Gastroesophageal sphincter (tissue), 4 donors: ENCODE measurements around the gene SLC6A3. TPM values are rescaled to one million over a fixed set of nuclear protein-coding genes. Genes with fewer than 3 reads are reported as not detected.

Experiments
- ATAC-seq: fragments of 150-250 bp; one replicate; pipeline ENCODE4 v1.9.1; 2016; ENCODE audit warnings: mild to moderate bottlenecking, moderate library complexity
- H3K27ac ChIP-seq, 4 donors: fragments of 200-600 bp; sonication (generic) in 3 of 4; 1 replicate in 3 of 4; 2 replicates in 1 of 4; pipeline ENCODE4 v1.5.1; 2016 to 2019
- H3K27me3 ChIP-seq: fragments of 200-600 bp; sonication (generic); one replicate; pipeline ENCODE4 v1.5.1; 2019
- H3K36me3 ChIP-seq, 2 donors: fragments of 200-600 bp; sonication (generic); one replicate each; pipeline ENCODE4 v1.5.1; 2019; ENCODE audit warnings: control low read depth in 1 of 2
- H3K4me1 ChIP-seq, 3 donors: fragments of 200-600 bp; sonication (generic); 1 replicate in 2 of 3; 2 replicates in 1 of 3; pipeline ENCODE4 v1.5.1; 2016 to 2019; ENCODE audit warnings: control low read depth in 2 of 3
- H3K4me3 ChIP-seq, 2 donors: fragments of 200-600 bp; sonication (generic); one replicate each; pipeline ENCODE4 v1.5.1; 2019; ENCODE audit warnings: mild to moderate bottlenecking in 1 of 2, moderate library complexity in 1 of 2
- H3K9me3 ChIP-seq, 3 donors: fragments of 200-600 bp; sonication (generic); one replicate each; pipeline ENCODE4 v1.5.1; 2017 to 2019; ENCODE audit warnings: control low read depth in 2 of 3
- EP300 ChIP-seq: sonication (generic); formaldehyde crosslinking; IDR thresholded peaks from one replicate; pipeline ENCODE4 v1.6.1; 2017; ENCODE audit warnings: antibody characterized with exemption, mild to moderate bottlenecking
- POLR2A ChIP-seq, 2 donors: fragments of 450-650 bp; IDR thresholded peaks; one replicate each; pipeline ENCODE4 v1.6.1; 2017; ENCODE audit warnings: antibody characterized with exemption in 2 of 2, mild to moderate bottlenecking in 2 of 2, moderate library complexity in 1 of 2
- POLR2AphosphoS5 ChIP-seq: sonication (generic); formaldehyde crosslinking; IDR thresholded peaks from one replicate; pipeline ENCODE4 v1.6.1; 2017; ENCODE audit warnings: antibody characterized with exemption
- WGBS, 2 donors: methylation state at CpG; one replicate each; pipeline ENCODE4 v1.1.5; 2018; ENCODE audit warnings: low coverage in 1 of 2; 5-methylcytosine and 5-hydroxymethylcytosine counted together
- total RNA-seq, 4 donors: library from RNA; depleted of rRNA; stranded (reverse); fragments of >200 nt; gene quantifications; one replicate each; pipeline ENCODE4 v1.1.0, GENCODE V29; 2016
- TF ChIP-seq, protein P1 (sequence below), 4 experiments: fragments of 200-600 bp in 2 of 4; fragments of 450-650 bp in 2 of 4; sonication (generic) in 1 of 4; IDR thresholded peaks; one replicate each; pipeline ENCODE4 v1.5.1; 2017 to 2019; ENCODE audit warnings: antibody characterized with exemption in 4 of 4, mild to moderate bottlenecking in 2 of 4, moderate library complexity in 2 of 4

Gene SLC6A3
- total RNA-seq, 4 donors from 2014 or later, result not detected

DNA sequence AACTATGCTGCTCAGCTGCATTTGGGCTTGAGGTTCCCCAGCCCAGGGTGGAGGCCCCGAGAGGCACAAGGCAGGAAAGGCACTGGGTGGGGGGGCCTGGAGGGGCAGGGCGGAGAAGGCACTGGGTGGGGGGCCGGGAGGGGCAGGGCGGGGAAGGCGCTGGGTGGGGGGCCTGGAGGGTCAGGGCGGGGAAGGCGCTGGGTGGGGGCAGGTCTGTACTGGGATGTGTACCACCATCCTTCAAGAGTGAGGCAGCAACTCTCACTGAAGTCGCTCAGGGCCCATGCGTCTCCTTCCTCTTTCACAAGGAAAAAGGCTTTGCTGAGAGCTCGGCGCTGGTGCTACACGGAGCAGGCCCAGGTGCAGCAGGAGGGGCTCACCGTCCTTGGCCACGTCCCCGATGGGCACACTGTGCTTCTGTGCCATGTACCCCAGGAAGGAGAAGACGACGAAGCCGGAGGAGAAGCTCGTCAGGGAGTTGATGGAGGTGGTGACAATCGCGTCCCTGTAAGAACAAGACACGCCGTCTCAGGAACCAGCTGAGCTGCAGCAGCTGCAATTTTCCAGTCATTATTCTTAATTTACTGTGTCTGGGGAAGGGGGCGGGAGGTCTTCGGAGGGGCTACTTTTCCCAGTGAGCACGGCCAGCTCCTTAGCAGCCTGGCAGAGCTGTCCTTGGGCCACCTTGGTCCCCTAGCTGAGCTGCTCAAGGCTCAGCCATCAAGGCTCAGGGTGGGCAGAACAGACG, 30.8 kb downstream of the SLC6A3 start:
- H3K27me3 ChIP-seq, result peaks cover 58% of the 10 kb centered on the region
- H3K4me3 ChIP-seq, result no peak overlapping the region
- H3K9me3 ChIP-seq, result no peaks in the 10 kb centered on the region
- no peaks in the 10 kb centered on the region for H3K36me3 ChIP-seq
- no peaks in the 10 kb centered on the region for H3K4me1 ChIP-seq
- no peak for ATAC-seq
- TF ChIP-seq POLR2AphosphoS5 (no peak), EP300 (no peak), POLR2A (IDR thresholded peaks at IDR 0.05) (no peak)
- TF ChIP-seq, protein P1, sequence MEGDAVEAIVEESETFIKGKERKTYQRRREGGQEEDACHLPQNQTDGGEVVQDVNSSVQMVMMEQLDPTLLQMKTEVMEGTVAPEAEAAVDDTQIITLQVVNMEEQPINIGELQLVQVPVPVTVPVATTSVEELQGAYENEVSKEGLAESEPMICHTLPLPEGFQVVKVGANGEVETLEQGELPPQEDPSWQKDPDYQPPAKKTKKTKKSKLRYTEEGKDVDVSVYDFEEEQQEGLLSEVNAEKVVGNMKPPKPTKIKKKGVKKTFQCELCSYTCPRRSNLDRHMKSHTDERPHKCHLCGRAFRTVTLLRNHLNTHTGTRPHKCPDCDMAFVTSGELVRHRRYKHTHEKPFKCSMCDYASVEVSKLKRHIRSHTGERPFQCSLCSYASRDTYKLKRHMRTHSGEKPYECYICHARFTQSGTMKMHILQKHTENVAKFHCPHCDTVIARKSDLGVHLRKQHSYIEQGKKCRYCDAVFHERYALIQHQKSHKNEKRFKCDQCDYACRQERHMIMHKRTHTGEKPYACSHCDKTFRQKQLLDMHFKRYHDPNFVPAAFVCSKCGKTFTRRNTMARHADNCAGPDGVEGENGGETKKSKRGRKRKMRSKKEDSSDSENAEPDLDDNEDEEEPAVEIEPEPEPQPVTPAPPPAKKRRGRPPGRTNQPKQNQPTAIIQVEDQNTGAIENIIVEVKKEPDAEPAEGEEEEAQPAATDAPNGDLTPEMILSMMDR (IDR thresholded peaks at IDR 0.05), result no peak
- no peak overlapping the region for H3K27ac ChIP-seq
- 40% methylated on average over 1 to 8 of the region's 27 CpGs for WGBS, 2 donors

GRCh38 chr5:1413611-1414241, 31.5 kb downstream of the SLC6A3 start:
- WGBS, 2 donors, result 63 to 80% methylated on average over 2 to 5 of the region's 23 CpGs
- H3K27me3 ChIP-seq, result peaks cover 65% of the 10 kb centered on the region
- TF ChIP-seq EP300 (no peak), POLR2AphosphoS5 (no peak), POLR2A (IDR thresholded peaks at IDR 0.05) (no peak)
- TF ChIP-seq, protein P1 (IDR thresholded peaks at IDR 0.05), result no peak
- H3K9me3 ChIP-seq, result no peaks in the 10 kb centered on the region
- no peak overlapping the region for H3K27ac ChIP-seq
- no peak overlapping the region for H3K4me3 ChIP-seq
- H3K4me1 ChIP-seq, result no peaks in the 10 kb centered on the region
- ATAC-seq, result no peak
- no peaks in the 10 kb centered on the region for H3K36me3 ChIP-seq

- WGBS, 2 donors, result 30 to 53% methylated on average over 3 to 5 of the region's 13 CpGs
- TF ChIP-seq POLR2A (IDR thresholded peaks at IDR 0.05), result no peak
- no peak for TF ChIP-seq POLR2AphosphoS5
- TF ChIP-seq, protein P1 (IDR thresholded peaks at IDR 0.05), result no peak
- TF ChIP-seq EP300, result no peak
- Histone ChIP-seq H3K36me3 (no peaks in the 10 kb centered on the region), H3K27me3 (peaks cover 71% of the 10 kb centered on the region), H3K4me3 (no peak overlapping the region), H3K9me3 (no peaks in the 10 kb centered on the region), H3K27ac (no peak overlapping the region), H3K4me1 (no peaks in the 10 kb centered on the region)
- no peak for ATAC-seq
These were observed 32.0 kb downstream of the SLC6A3 start for GRCh38 chr5:1413211-1413610.

DNA sequence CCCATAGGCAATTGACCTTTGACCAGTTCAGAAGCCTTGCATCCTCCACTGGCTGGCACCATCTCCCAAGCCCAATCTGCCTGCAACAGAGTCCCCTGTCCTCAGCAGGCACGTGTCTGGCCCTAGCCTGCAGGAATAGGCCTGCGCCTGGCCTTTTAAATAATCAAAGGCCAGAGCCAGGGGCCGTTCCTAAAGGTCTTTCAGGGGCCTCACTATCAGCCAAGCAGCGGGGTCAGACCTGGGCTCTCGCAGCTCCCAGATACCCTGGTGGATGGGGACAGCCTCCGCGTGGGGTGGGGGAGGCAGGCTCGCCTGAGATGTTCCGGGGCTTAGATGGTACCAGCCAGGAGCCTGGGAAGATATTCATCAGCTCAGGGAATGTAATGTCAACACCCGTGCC, 32.6 kb downstream of the SLC6A3 start:
- H3K27me3 ChIP-seq, result peaks cover 76% of the 10 kb centered on the region
- H3K27ac ChIP-seq, result no peak overlapping the region
- no peaks in the 10 kb centered on the region for H3K4me1 ChIP-seq
- ATAC-seq, result no peak
- H3K4me3 ChIP-seq, result no peak overlapping the region
- 20 to 33% methylated on average over 3 to 5 of the region's 10 CpGs for WGBS, 2 donors
- TF ChIP-seq, protein P1 (IDR thresholded peaks at IDR 0.05), result no peak
- no peak for TF ChIP-seq POLR2AphosphoS5
- TF ChIP-seq EP300, result no peak
- TF ChIP-seq POLR2A (IDR thresholded peaks at IDR 0.05), result no peak
- no peaks in the 10 kb centered on the region for H3K9me3 ChIP-seq
- no peaks in the 10 kb centered on the region for H3K36me3 ChIP-seq

GRCh38 chr5:1412163-1412562, 33.1 kb downstream of the SLC6A3 start:
- H3K4me3 ChIP-seq, result no peak overlapping the region
- H3K36me3 ChIP-seq, result no peaks in the 10 kb centered on the region
- WGBS, 2 donors, result 8 to 25% methylated on average over 3 to 4 of the region's 16 CpGs
- peaks cover 81% of the 10 kb centered on the region for H3K27me3 ChIP-seq
- TF ChIP-seq EP300, result no peak
- no peak for TF ChIP-seq POLR2A (IDR thresholded peaks at IDR 0.05)
- TF ChIP-seq, protein P1 (IDR thresholded peaks at IDR 0.05), result no peak
- TF ChIP-seq POLR2AphosphoS5, result no peak
- no peak for ATAC-seq
- no peaks in the 10 kb centered on the region for H3K4me1 ChIP-seq
- no peaks in the 10 kb centered on the region for H3K9me3 ChIP-seq
- no peak overlapping the region for H3K27ac ChIP-seq
